Thyroid gland (tissue), 4 donors: ENCODE data around the gene KIF1B.

Source experiments
- POLR2A ChIP-seq, 2 donors: fragments of 450-650 bp; IDR thresholded peaks; one replicate each; pipeline ENCODE4 v1.6.1; 2017; ENCODE audit warnings: antibody characterized with exemption in 2 of 2, mild to moderate bottlenecking in 2 of 2, moderate library complexity in 1 of 2
- TF ChIP-seq, protein P1 (sequence below), 6 experiments: fragments of 200-600 bp in 3 of 6; fragments of 450-650 bp in 3 of 6; sonication (generic) in 3 of 6; IDR thresholded peaks; one replicate each; pipeline ENCODE4 v1.5.1; 2016 to 2019; ENCODE audit warnings: antibody characterized with exemption in 6 of 6, mild to moderate bottlenecking in 2 of 6, inconsistent platforms in 1 of 6, moderate library complexity in 1 of 6

DNA sequence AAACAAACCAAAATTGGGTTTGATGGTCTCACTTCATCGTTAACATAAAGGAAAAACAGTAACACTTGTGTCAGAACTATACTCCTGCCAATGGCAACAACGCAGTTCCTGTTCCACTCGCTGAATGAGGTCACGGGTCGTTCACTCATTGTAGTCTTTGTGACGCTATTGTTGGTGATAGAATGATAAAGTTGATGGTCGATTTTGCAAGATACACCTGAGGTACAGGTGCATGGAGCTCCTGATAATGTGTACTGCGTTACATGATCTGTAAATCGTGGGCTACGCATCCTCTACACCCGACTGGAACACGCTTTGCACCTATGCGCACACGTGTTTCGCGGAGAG, 219.5 kb downstream of the KIF1B start:
- TF ChIP-seq POLR2A (IDR thresholded peaks at IDR 0.05): no peak
- TF ChIP-seq, protein P1, sequence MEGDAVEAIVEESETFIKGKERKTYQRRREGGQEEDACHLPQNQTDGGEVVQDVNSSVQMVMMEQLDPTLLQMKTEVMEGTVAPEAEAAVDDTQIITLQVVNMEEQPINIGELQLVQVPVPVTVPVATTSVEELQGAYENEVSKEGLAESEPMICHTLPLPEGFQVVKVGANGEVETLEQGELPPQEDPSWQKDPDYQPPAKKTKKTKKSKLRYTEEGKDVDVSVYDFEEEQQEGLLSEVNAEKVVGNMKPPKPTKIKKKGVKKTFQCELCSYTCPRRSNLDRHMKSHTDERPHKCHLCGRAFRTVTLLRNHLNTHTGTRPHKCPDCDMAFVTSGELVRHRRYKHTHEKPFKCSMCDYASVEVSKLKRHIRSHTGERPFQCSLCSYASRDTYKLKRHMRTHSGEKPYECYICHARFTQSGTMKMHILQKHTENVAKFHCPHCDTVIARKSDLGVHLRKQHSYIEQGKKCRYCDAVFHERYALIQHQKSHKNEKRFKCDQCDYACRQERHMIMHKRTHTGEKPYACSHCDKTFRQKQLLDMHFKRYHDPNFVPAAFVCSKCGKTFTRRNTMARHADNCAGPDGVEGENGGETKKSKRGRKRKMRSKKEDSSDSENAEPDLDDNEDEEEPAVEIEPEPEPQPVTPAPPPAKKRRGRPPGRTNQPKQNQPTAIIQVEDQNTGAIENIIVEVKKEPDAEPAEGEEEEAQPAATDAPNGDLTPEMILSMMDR (IDR thresholded peaks at IDR 0.05): no peak
